Stimulated activated CD4-positive, alpha-beta T cell treated with anti-CD3 and anti-CD28 coated beads, Interleukin-1b, Interleukin-23, amount 100 ng/mL, for 48 hours (primary cell): ENCODE results near the gene P3H2.
"Not testable (repeated sequence)": the region's sequence is repeated elsewhere in the genome, so short reads cannot be mapped to it uniquely, and the experiment has no call there.

ENCODE experiments used
- DNase-seq: peaks from one replicate; pipeline ENCODE4 v3.0.0-alpha.2; 2020

Gene P3H2

DNA sequence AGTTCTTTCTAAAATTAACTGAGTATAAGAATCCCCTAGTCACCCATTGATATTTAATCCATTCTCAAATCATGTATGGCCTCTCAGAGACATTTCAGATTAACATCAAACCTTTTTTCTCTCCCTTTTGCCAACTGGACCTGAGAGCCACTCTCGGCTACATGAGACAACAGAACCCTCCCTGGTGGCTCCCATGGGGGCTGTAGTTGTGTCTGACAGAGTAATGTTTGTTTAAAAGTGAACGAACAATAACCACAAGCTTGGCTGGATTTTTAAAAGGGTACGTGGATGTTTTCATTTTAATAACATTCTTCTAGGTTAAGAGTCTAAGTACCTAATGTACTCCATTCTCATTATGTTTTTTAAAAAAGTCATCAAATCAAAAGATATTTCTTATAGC is 37.1 kb downstream of the P3H2 start:
- DNase-seq, result no peak

DNA sequence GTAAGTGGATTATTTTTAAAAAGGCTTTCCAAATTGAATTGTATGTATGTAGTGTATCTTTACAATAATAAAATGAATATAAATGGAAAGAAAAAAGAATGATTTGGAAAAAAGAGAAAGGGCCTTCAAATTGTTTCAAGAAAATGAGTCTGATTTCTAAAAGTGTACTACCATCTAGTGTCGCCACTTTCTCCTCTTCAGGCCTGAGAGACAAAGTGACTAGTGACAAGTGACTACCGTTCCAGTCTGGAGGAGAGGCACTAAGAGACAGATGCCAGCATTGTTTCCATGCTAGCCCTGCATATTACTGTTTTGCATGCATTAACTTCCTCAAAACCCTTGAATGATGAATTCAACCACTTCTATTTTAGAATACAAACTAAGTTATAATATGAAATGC is 39.3 kb downstream of the P3H2 start:
- no peak for DNase-seq

DNA sequence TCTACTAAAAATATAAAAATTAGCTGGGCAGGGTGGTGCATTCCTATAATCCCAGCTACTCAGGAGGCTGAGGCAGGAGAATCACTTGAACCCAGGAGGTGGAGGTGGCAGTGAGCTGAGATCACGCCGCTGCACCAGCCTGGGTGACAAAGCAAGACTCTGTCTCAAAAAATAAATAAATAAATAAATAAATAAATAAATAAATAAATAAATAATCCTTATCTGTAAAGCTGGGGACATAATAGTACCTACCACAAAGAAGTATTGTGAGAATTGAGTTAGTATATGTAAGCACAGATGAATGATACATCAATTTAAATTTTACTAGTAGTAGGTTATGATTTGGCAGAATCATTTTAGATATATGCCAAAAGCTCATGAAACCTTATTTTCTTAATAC is 41.5 kb downstream of the P3H2 start:
- not testable (repeated sequence) for DNase-seq

DNA sequence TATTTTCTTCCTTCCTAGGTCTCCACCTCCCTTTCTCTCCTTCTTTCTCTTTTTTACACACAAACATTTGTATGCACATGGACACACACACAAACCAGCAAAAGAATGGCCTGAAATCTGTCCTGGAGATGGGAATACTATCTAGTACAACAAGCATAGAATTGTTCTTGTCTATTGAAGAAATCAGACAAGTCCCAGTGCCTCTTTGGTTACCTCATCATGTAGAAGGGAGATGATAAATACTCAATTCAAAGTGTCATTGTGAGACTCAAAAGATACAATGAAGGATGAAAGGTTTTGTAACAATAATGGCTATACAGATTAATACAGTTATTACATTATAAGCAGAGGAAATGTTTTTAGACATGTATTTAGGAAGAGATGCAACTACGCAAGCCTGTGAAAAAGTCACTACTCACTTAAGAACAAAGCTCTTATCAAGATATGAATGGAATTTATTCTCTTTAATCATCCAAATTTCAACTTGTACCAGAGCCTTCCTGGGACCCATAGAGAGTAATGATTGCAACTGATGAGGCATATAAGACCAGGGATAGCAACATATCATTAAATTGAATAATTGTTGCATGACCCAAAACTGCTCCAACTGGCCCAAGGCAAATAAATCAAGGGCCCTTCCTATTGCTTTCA is 43.2 kb downstream of the P3H2 start:
- no peak for DNase-seq

DNA sequence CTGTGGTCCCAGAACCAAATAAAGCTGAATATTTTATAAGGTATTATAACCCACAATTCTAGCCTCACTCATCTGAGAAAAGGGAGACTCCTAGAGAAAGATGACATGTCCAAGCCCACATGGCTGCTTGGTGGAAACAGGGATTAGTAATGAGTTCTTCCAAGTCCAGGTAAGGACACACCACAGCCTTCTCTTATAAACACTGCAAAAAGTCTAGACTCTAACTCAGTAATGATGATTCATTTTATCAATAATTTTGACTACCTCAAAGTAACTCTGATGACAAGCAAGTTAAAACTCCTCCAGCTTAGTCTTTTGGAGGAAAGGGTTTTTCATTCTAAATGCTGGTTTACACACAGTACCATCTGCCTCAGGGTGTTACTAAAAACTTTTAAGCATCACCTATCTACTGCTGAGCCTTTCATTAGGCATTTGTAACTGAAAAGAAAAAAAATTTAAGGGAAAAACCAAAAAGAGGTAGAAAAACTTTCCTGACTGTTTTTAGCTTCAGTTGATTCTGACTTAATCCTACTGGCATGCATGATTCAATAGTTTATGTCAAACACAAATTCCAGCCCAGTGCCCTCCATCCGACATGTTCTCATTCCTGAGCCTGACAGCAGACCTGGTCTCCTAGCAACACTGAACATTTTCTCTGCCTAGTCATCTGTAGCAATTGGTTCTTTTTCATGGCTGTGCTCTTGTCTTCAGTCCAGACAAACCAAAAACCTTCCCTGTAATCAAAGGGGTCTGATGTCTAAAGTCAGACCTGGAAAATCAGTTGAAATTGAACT is 43.9 kb downstream of the P3H2 start:
- DNase-seq, result no peak

DNA sequence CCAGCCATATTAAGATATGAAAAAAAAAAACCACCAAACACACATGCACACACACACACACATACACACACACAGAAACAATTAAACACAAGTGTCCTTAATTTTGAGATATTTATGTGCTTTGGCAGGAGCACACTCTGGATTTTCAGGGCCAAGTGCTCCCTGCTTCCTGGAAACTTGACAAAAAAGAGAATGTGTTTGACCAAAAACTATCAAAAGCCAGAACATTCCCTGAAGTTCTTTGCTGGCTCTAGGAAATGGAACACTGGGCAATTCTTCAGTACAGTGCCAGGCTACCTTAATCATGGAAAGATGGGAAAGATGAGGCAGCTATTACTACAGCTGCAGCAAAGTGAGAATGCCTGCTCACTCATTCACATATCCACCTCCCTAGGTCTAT is 44.6 kb downstream of the P3H2 start:
- DNase-seq, result no peak

DNA sequence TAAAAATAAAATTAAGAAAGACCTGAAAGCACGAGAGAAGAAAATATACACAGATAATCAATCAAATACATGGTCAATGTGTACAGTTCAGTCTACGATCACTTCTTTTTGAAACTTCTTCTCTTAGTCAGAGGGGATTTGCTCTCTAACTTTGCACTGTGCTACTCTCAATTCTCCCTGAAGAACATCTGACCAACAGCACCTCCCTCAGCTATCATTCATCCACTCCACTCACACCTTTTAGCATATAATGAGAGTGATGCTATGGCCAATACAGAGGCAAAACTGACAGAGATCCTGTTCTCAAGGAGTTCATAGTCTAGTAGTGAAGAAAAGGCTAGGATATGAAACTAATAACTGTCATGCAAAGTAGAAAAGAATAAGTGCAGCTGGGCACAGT is 45.9 kb downstream of the P3H2 start:
- DNase-seq, result no peak

DNA sequence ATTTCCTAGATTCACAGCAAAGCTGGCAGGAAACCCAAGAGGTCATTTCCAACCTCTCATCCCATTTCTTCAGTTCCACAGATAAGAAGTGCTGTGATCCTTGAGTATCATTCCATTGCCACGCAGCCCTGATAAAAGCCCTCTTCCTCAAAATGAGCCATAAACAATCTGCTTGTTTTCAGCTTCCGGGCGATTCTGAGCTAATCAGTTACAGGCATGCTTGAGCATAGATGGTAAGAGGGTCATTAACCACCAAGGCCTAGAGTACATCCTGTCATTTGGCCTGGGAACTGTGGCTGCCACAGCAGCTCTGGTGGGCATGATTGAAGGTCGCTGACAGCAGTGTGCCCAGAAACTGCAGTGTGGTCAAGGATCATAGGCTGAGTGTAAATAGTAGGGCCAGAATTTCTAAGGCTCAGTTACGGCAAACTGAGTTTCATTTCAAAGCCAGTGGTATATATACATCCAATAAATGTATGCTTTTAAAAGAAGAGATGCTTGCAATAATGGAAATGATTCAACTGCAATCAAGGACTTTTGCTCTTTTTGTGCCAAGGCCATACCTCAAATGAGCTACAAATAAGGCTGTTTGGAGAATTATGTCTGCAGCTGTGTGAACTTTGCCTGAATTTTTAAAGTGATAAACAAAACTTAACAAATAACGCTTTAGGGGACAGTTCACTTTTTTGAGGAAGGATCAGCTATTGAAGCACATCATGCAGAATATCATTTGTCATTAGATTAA is 47.3 kb downstream of the P3H2 start:
- no peak for DNase-seq

DNA sequence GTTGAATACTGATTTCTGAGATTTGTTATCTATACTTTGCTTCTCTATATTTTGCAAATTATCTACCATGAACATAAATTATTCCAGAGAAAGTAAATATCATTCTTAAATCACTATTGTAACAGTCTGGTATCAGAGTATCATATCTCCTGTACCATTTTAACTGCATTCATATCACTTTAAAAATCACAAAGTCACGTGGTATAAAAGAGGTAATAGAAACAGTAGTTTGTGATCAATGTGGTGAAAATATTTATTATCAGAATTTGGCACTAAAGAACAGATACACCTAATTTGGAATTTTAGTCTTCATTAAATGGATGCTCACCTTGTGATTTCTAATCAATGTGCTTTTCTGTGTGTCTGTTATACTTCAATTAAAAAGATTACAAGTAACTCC is 47.8 kb downstream of the P3H2 start:
- no peak for DNase-seq

DNA sequence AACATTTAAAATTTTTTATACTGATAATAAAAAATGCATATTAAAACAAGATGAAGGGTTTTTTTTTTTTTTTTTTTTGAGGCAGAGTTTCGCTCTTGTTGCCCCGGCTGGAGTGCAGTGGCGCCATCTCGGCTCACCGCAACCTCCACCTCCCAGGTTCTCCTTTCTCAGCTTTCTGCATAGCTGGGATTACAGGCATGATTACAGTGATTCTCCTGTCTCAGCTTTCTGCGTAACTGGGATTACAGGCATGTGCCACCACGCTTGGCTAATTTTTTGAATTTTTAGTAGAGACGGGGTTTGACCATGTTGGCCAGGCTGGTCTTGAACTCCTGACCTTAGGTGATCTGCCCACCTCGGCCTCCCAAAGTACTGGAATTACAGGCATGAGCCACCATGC is 48.8 kb downstream of the P3H2 start:
- not testable (repeated sequence) for DNase-seq

DNA sequence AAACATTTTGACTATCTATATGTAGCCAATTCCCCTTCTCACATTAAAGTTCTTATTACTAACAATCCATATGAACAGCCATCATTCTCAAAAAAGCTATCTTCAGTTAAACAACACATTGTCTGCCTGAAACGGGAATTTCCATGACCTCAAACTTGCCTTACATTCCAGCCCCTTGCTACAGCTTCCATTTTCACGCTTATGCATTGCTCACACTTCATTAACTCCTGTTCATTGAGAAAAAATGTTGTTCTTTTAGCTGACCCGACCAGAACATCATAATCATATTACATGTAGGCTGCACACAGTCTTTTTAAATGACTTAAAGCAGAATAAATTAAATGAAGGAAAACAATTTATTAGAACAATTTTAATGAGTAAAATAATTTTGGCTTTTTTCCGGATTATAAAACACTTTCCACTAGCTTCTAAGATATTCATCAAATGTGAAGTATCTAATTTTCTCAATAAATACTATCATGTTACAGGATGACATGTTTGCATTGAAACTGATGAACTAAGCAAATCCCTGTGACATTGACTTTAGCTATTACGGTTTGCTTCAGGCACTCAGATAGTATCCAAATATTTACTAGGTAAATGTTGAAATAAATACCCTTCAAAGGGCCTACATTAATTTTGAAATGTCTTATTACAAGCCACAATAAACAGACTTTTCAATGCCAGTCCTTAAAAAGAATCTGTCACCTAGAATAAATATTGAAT is 49.9 kb downstream of the P3H2 start:
- no peak for DNase-seq

DNA sequence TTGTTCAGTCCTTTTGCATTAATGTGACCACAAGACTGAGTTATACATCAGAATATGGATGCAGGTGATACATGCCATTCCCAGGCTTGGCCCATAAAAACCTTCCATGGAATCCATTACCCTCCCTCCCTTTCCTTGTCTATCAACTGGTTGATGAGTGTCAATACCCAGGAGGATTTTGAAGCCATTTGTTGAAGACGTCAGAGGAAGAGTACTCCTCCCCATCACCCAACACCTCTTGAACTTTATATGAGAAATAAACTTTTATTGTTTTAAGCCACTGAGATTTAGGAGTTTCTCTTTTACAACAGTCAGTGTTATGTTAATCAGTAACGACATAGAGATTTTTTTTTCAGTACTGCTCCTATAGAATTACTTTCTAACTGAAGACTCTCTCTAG is 55.5 kb downstream of the P3H2 start:
- no peak for DNase-seq

DNA sequence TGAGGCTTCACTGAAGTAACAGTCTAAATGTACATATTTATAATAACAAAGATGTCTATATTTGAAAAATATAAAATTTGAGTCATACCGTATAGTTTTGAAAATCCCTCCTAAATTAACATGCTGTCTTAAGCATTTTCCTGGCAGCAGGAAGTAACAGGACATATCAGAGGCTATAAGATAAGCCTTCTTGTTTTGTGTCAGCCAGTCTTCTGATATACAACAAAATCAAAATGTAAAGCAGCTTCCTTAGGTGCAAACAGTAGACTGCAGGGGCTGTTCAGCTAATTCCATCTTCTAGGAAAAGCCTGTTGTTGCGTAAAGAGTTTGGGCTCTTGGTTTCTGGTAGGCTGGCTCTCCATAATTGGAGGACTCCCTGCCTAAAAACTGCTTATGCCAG is 56.0 kb downstream of the P3H2 start:
- DNase-seq, result no peak

DNA sequence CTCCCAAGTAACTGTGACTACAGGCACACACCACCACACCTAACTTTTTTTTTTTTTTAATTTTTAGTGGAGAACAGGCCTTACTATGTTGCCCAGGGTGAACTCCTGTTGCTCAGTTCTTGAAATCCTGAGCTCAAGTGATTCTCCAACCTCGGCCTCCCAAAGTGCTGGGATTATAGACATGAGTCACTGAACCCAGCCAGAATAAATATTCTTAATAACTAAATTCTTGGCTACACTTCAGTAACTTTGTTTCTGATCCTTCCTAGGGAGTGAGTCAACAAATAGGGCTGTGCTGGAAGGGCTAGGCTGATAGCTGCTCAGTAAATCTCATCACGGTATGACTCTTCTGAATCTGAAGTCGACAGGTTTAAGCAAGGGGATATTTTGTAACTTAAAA is 56.6 kb downstream of the P3H2 start:
- DNase-seq, result no peak

DNA sequence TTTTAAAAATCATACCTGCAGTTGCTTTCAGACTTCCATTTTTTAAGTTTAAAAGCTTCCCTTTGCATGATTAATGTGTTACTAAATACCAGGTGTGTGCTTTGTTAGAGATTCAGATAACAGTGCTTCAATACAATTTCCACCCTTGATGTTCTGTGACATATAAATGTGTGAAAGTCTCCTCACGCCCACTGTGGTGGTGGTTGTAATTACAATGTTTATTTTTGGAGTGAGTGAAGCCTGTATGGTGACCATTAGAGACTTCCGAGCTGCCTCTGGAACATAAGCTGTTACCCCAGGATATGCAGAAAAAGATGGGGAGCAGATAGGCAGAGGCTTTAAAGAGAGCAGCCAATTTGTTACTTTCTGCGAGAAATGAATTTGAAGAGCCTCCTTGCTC is 57.2 kb downstream of the P3H2 start:
- no peak for DNase-seq

DNA sequence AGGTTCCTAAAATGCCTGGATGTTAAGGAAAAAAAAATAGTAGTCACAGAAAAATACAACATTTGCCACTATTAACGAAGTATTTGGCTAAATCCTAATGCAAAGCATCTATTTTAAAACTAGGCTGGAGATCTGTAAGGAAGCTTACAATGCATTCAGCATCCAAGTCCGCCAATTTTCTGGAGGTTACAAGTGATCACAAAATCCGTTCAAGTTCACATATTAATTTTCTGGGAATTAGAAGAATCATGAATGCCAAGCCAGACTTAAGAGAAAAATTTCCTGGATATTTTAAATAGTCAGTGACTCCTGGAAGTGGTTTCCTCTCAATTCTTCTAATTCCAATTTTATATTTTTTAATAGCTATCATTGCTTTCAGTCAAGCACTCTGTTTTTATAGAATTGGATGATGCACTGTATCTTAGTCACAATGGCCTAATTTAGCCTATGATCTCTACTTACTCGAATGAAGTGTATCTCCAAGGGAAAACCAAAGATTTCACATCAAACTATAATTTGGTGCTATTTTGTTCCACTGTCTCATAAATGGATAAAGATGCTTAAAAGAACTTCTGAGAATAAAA is 60.4 kb downstream of the P3H2 start:
- no peak for DNase-seq

DNA sequence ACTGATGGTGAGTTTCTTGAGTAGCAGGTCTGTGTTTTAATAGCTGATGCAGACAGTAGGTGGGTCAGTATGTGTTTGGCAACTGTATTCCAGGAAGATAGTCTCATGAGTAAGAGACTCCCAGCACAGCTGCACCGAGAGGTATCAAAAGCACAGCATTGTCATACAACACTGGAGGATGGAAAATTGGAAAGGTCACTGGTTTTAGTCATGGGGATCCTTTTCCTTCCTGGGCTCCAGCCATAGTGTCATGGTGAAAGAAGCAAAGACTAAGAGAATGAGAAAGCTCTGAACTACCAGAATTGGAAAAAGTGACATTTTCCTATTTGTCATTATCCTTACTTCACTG is 61.5 kb downstream of the P3H2 start:
- DNase-seq, result no peak

DNA sequence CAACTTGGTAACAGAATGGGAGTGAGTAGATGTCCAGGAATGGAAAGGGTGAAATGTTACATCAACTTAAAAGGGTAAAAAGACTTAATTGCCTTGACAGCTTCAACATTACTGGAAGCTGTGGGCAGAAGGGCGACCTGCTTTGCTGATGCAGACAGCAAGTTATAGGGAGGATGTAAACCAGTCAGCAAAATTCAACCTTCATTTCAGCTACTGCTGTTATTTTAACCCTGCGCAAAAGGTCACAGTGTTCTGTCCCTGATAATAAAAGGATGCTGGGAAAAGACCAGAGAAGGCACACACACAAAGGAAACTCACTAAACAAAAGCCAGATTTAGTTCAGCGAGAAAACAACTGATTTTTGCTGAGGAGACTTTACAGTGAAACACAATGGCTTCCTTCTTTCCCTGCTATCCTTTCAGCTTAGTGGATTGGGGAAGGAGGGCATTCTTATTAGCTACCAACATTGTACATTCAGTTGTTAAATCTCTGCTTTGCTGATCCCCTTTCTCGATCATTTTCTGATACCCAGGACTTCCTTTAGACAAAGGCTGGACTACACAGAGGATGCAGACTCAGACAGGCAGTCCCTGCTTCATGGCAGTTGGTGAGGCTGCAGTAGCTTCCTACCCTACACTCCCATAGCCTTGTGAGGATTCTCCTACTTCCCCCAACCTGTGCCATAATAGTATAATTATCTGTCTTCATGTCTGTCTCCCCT is 62.0 kb downstream of the P3H2 start:
- DNase-seq, result no peak

DNA sequence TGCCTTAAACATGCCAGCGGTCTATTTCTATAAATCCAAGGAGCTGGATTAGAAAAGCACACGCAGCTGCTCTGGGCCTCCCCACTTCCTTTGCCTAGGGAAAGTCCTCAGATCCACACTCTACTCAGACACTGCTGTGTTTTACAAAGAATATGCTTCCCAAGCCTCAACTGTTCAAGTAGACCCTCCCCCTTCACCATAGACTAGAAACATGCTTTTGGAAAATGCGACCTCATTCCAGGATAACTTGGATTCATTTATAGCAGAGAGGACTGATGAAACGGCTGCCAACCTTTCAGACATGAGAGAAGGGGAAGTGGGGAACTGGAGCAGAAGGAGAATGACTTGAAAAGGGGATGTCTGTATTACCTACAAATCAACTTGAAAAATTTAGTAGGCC is 64.0 kb downstream of the P3H2 start:
- no peak for DNase-seq

DNA sequence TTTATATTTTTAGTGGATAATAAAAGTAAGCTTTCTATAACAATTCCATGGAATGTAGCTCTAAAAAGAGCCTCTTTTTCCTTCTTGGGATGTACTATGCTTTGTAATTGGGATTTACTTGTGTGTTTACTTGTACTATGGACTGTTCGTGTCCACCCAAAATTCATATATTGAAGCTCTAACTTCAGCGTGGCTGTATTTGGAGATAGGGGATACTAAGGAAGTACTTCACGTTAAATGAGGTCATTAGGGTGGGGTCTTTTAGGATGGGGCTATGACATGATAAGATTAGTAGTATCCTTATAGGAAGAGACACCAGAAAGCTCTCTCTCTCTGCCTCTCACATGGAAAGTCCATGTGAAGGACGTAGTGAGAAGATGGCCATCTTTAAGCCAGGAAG is 64.9 kb downstream of the P3H2 start:
- DNase-seq, result no peak

DNA sequence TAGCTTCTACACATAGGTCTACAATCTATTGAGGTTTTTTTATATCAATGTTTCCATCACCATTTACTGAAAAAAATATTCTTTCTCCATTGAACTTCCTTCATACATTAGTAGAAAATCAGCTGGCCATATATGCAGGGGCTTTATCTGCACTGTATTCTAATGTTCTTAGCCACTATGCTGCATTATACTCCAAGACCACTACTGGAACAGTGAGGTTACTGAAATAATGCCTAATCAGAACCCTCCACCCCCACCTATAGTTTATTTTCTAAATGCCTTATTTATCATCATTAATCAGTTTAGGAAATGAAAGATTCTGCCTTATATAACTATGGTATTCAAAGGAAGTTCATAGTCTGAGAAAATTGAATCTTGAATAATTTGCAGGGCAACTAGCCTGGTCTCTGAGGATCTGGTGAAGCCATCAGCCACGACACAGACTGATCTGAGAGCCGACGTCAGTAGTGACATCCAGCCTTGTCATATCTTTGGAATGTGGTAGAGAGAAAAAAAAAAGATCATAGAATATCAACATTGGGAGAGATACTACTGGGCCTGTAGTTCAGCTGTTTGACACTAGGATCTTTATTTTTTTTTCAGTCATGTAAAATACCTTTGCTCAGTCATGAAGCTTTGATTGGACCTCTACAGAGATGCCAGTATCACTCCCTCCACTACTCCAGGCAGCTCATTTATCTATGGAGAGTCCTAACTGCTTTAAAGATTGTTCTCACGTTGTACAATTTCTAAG is 66.6 kb downstream of the P3H2 start:
- DNase-seq, result no peak

DNA sequence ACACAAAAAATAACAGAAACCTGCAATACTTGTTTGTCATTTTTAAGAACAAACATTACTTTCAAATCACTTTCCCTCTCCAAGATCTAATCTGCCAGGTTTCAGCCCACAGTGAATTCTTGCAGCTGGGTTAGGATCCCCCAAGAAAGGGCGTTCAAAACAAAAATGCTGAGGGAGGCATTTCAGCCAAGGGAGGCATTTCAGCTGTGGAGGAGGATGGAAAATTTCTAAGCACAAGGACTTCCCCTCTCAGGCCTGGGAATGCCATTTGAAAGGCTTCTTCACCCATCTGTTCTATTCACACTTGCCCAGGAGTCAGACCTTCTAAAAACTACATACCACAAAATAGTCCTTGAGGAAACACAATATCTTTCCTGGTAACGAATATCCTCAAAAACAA is 69.1 kb downstream of the P3H2 start:
- no peak for DNase-seq
